HCT116 (cell line): ENCODE measurements around the gene KCNIP4. TPM values are rescaled to one million over a fixed set of nuclear protein-coding genes. Genes with fewer than 3 reads are reported as not detected.

Experiments used
- ATAC-seq: fragments of 200-7000 bp; cut with Tn5 transposase; 2 replicates; pipeline ENCODE4 v1.9.1; 2020; ENCODE audit warnings: mild to moderate bottlenecking, moderate library complexity
- BruUV-seq: library from RNA; stranded (reverse); fragments of 400-500 nt; replicated peaks from 2 replicates; lab custom pipeline; 2021; lab: Mats Ljungman, UMichigan
- CTCF ChIA-PET: fragments of 300-600 bp; sonication (Branson Sonifier 250); formaldehyde crosslinking; loops from one replicate; lab custom pipeline; 2021; ENCODE audit warnings: antibody characterized with exemption; lab: Charles Lee
- POLR2A ChIA-PET: fragments of 300-600, 350-600 bp; sonication (Branson Sonifier 250); formaldehyde crosslinking; loops from one replicate; lab custom pipeline; 2021; ENCODE audit warnings: antibody characterized with exemption; lab: Charles Lee
- RAD21 ChIA-PET, 2 experiments: fragments of 300-600 bp; sonication (Branson Sonifier 250); formaldehyde crosslinking; loops; one replicate each; lab custom pipeline; 2023; ENCODE audit warnings: low total read pairs in 2 of 2; ENCODE audit not compliant: uncharacterized antibody in 2 of 2, unreplicated experiment in 2 of 2, low non-redundant PET in 1 of 2; lab: Charles Lee
- DNase-seq: peaks from one replicate; pipeline ENCODE4 v3.0.0-alpha.2; 2010; ENCODE audit warnings: low read depth, low spot score
- H2AFZ ChIP-seq: fragments of 200-600 bp; shearing (Covaris generic), sonication (generic); 2 replicates; pipeline ENCODE4 v1.6.1; 2017; ENCODE audit warnings: low read depth, mixed run types, mixed read lengths, antibody characterized with exemption, low read length; ENCODE audit not compliant: poor library complexity, severe bottlenecking
- H3K27ac ChIP-seq: 2 replicates; pipeline ENCODE4 v1.5.1; 2012; ENCODE audit warnings: low read depth, low read length
- H3K27me3 ChIP-seq: fragments of 200-600 bp; sonication (generic); 2 replicates; pipeline ENCODE4 v1.6.1; 2016; ENCODE audit warnings: mixed run types, low read length, mixed read lengths; ENCODE audit not compliant: insufficient read depth
- H3K36me3 ChIP-seq, 2 experiments: fragments of 200-500 bp in 1 of 2; fragments of 200-600 bp in 1 of 2; sonication (Bioruptor generic) in 1 of 2; sonication (generic) in 1 of 2; 2 replicates each; pipeline versions ENCODE4 v1.5.1 to v1.6.1; 2014 to 2016; ENCODE audit warnings: low read length in 2 of 2, inconsistent platforms in 1 of 2, mixed read lengths in 1 of 2, mixed run types in 1 of 2; ENCODE audit not compliant: insufficient read depth in 2 of 2, control insufficient read depth in 1 of 2
- H3K4me1 ChIP-seq, 2 experiments: fragments of 200-600 bp in 1 of 2; sonication (generic) in 1 of 2; 2 replicates each; pipeline versions ENCODE4 v1.5.1 to v1.6.1; 2012 to 2017; ENCODE audit warnings: low read length in 2 of 2, inconsistent platforms in 1 of 2, mild to moderate bottlenecking in 1 of 2, mixed read lengths in 1 of 2, mixed run types in 1 of 2, moderate library complexity in 1 of 2; ENCODE audit not compliant: insufficient read depth in 2 of 2, control insufficient read depth in 1 of 2
- H3K4me2 ChIP-seq: fragments of 200-600 bp; sonication (generic); 2 replicates; pipeline ENCODE4 v1.6.1; 2017; ENCODE audit warnings: mixed run types, low read length, mixed read lengths
- H3K4me3 ChIP-seq, 2 experiments: fragments of 200-600 bp in 1 of 2; sonication (generic) in 1 of 2; replicated peaks in 1 of 2; 2 replicates each; pipeline ENCODE4 v1.5.1; 2011 to 2016; ENCODE audit warnings: low read length in 2 of 2, control low read depth in 1 of 2, low read depth in 1 of 2, mild to moderate bottlenecking in 1 of 2, mixed read lengths in 1 of 2, mixed run types in 1 of 2
- H3K79me2 ChIP-seq: fragments of 200-600 bp; sonication (generic); 2 replicates; pipeline ENCODE4 v1.6.1; 2017; ENCODE audit warnings: mild to moderate bottlenecking, mixed run types, low read length, moderate library complexity, mixed read lengths; ENCODE audit not compliant: insufficient read depth
- H3K9ac ChIP-seq: fragments of 200-600 bp; sonication (generic); 2 replicates; pipeline ENCODE4 v1.6.1; 2016; ENCODE audit warnings: low read length, mixed read lengths
- H3K9me2 ChIP-seq: fragments of 200-600 bp; sonication (generic), shearing (Covaris generic); 2 replicates; pipeline ENCODE4 v1.6.1; 2017; ENCODE audit warnings: mixed run types, mild to moderate bottlenecking, moderate library complexity; ENCODE audit not compliant: insufficient read depth
- H3K9me3 ChIP-seq, 2 experiments: fragments of 200-500 bp in 1 of 2; fragments of 200-600 bp in 1 of 2; sonication (Bioruptor generic) in 1 of 2; sonication (generic) in 1 of 2; 2 replicates each; pipeline ENCODE4 v1.6.1; 2014 to 2017; ENCODE audit warnings: low read length in 2 of 2, mixed read lengths in 2 of 2, inconsistent platforms in 1 of 2, low read depth in 1 of 2, mild to moderate bottlenecking in 1 of 2, mixed run types in 1 of 2, moderate library complexity in 1 of 2; ENCODE audit not compliant: control insufficient read depth in 1 of 2, insufficient read depth in 1 of 2
- H4K20me1 ChIP-seq: fragments of 200-600 bp; sonication (generic), shearing (Covaris generic); 2 replicates; pipeline ENCODE4 v1.6.1; 2017; ENCODE audit warnings: mixed run types, mild to moderate bottlenecking, moderate library complexity; ENCODE audit not compliant: insufficient read depth
- ATF3 ChIP-seq: IDR thresholded peaks from 2 replicates; pipeline ENCODE4 v1.6.1; 2012
- CEBPB ChIP-seq: IDR thresholded peaks from 2 replicates; pipeline ENCODE4 v1.6.1; 2012; ENCODE audit warnings: low read depth
- EGR1 ChIP-seq: IDR thresholded peaks from 2 replicates; pipeline ENCODE4 v1.6.1; 2012; ENCODE audit warnings: low read depth
- EZH2 ChIP-seq: fragments of 200-600 bp; sonication (generic); IDR thresholded peaks from 2 replicates; pipeline ENCODE4 v1.6.1; 2017; ENCODE audit warnings: antibody characterized with exemption, mixed run types
- EZH2phosphoT487 ChIP-seq: fragments of 200-600 bp; IDR thresholded peaks from 2 replicates; pipeline ENCODE4 v1.6.1; 2018; ENCODE audit warnings: antibody characterized with exemption, borderline replicate concordance
- JUND ChIP-seq: IDR thresholded peaks from 2 replicates; pipeline ENCODE4 v1.6.1; 2012
- POLR2AphosphoS5 ChIP-seq: IDR thresholded peaks from 2 replicates; pipeline ENCODE4 v1.6.1; 2011; ENCODE audit warnings: mild to moderate bottlenecking, low read depth, low read length, moderate library complexity
- SRF ChIP-seq: IDR thresholded peaks from 2 replicates; pipeline ENCODE4 v1.6.1; 2012; ENCODE audit warnings: low read depth
- YY1 ChIP-seq: IDR thresholded peaks from 2 replicates; pipeline ENCODE4 v1.6.1; 2011; ENCODE audit warnings: low read length, low read depth, moderate library complexity, mild to moderate bottlenecking; ENCODE audit not compliant: insufficient replicate concordance; ENCODE audit errors: extremely low read depth
- ZFX ChIP-seq: fragments of 450-650 bp; IDR thresholded peaks from 2 replicates; pipeline ENCODE4 v1.6.1; 2017
- ZNF274 ChIP-seq: fragments of 200-500 bp; sonication (Bioruptor generic); IDR thresholded peaks from 2 replicates; pipeline ENCODE4 v1.6.1; 2014; ENCODE audit warnings: mild to moderate bottlenecking, low read depth, low read length, inconsistent platforms
- intact Hi-C: fragments of 100-400 bp; cut with micrococcal nuclease; formaldehyde crosslinking; loops from 2 replicates; pipeline ENCODE4 v1.10.0; 2022
- total RNA-seq: library from RNA; stranded (reverse); gene quantifications from one replicate; pipeline ENCODE4 v1.2.1, GENCODE V29; 2021; ENCODE audit not compliant: unreplicated experiment
- TF ChIP-seq, protein P1 (sequence below): IDR thresholded peaks from 2 replicates; pipeline ENCODE4 v1.6.1; 2011; ENCODE audit warnings: mild to moderate bottlenecking, low read length, moderate library complexity; ENCODE audit not compliant: insufficient replicate concordance; ENCODE audit errors: extremely low read depth
- TF ChIP-seq, protein P2 (sequence below): IDR thresholded peaks from 2 replicates; pipeline ENCODE4 v1.6.1; 2012

Gene KCNIP4
- total RNA-seq, 1 experiment from 2014 or later = not detected

- H3K27me3 ChIP-seq = no peaks in the 10 kb centered on the region
- RAD21 ChIA-PET = no interaction called here
- no peak overlapping the region for H3K27ac ChIP-seq
- H2AFZ ChIP-seq = no peak overlapping the region
- POLR2A ChIA-PET = no interaction called here
- H3K36me3 ChIP-seq = no peaks in the 10 kb centered on the region
- H4K20me1 ChIP-seq = no peaks in the 10 kb centered on the region
- BruUV-seq = no TSS peak
- H3K9ac ChIP-seq = no peak overlapping the region
- no peaks in the 10 kb centered on the region for H3K79me2 ChIP-seq
- intact Hi-C loops = no loop called here
- DNase-seq = no peak
- ATAC-seq = no peak
- no peak overlapping the region for H3K4me2 ChIP-seq
- no peaks in the 10 kb centered on the region for H3K4me1 ChIP-seq
- H3K9me3 ChIP-seq = no peaks in the 10 kb centered on the region; a peak in 2 of 4 replicates
- H3K4me3 ChIP-seq = no peak overlapping the region
- CTCF ChIA-PET = no interaction called here
- no peaks in the 10 kb centered on the region for H3K9me2 ChIP-seq
- TF ChIP-seq ZNF274 (no peak), YY1 (no peak), EZH2phosphoT487 (no peak), EGR1 (no peak), CEBPB (no peak), ATF3 (no peak), ZFX (no peak), EZH2 (no peak), JUND (no peak), POLR2AphosphoS5 (no peak), SRF (no peak)
- TF ChIP-seq, protein P1, sequence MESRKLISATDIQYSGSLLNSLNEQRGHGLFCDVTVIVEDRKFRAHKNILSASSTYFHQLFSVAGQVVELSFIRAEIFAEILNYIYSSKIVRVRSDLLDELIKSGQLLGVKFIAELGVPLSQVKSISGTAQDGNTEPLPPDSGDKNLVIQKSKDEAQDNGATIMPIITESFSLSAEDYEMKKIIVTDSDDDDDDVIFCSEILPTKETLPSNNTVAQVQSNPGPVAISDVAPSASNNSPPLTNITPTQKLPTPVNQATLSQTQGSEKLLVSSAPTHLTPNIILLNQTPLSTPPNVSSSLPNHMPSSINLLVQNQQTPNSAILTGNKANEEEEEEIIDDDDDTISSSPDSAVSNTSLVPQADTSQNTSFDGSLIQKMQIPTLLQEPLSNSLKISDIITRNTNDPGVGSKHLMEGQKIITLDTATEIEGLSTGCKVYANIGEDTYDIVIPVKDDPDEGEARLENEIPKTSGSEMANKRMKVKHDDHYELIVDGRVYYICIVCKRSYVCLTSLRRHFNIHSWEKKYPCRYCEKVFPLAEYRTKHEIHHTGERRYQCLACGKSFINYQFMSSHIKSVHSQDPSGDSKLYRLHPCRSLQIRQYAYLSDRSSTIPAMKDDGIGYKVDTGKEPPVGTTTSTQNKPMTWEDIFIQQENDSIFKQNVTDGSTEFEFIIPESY = no peak
- TF ChIP-seq, protein P2, sequence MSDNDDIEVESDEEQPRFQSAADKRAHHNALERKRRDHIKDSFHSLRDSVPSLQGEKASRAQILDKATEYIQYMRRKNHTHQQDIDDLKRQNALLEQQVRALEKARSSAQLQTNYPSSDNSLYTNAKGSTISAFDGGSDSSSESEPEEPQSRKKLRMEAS = no peak
These were observed 1087.7 kb downstream of the KCNIP4 start for GRCh38 chr4:20860878-20861277.
